Measurements from ENCODE around the gene ZNF730. TPM values are rescaled to one million over a fixed set of nuclear protein-coding genes. Genes with fewer than 3 reads are reported as not detected.
A peak's percentile ranks its signal among the peaks of the same experiment; 100 is the strongest.

Gene ZNF730
- total RNA-seq (1 to 10 TPM in 2 of 9 donors, under 1 TPM in 2, not detected in 5; 0.18 to 3.4 (median 0.79) TPM), polyA plus RNA-seq (under 1 TPM in 1 of 3 donors, not detected in 2; 0.13 TPM)
- long read RNA-seq, donor 1, result 0 reads
- long read RNA-seq, donor 2, result 0 reads
- long read RNA-seq, donor 3, result 0 reads
- long read RNA-seq, donor 4, result 0 reads
- long read RNA-seq, donor 5, partial matches to known transcripts, result 0 of 1 reads
- long read RNA-seq, donor 5, other reads (novel, unspliced or antisense), result 1 of 1 reads
- long read RNA-seq, donor 6, result 0 reads
- long read RNA-seq, donor 7, result 0 reads
- long read RNA-seq, donor 8, result 0 reads
- long read RNA-seq, donor 9, result 0 reads
- long read RNA-seq, donor 10, result 0 reads

- Histone ChIP-seq H3K4me1 (replicated peaks in 1 of 2) (peaks cover 0 to 6% of the 10 kb centered on the region in 2 donors), H3K27ac (no peak within 1 kb of the TSS), H3K4me3 (peak within 1 kb of the TSS in 2 of 4 donors; percentile 13 to 47), H3K27me3 (peaks cover 6% of the 10 kb centered on the region), H3K9me3 (replicated peaks in 1 of 3) (no peaks in the 10 kb centered on the region), H3K36me3 (replicated peaks in 1 of 2) (no peaks in the 10 kb centered on the region)
- 1 to 4% (median 2%) methylated on average over 9 to 44 of the region's 44 CpGs for WGBS, 4 donors
- DNase-seq, result peak in 5 of 7 donors; percentile 12 to 74 (median 38)
- intact Hi-C loops (cut with DNase I), result no loop called here
- TF ChIP-seq CTCF (IDR thresholded peaks at IDR 0.05) (no peak), POLR2A (IDR thresholded peaks at IDR 0.05) (no peak)
Observed at GRCh38 chr19:23116802-23117571, at the start of gene ZNF730. Gene ZNF730 (plus strand): TSS chr19:23117025. CDS start chr19:23117174, 149 bp downstream.

GRCh38 chr19:23070353-23071146 is 46.3 kb upstream of the ZNF730 start:
- DNase-seq, result peak in 6 of 7 donors; percentile 6 to 53 (median 18)
- H3K36me3 ChIP-seq (replicated peaks in 1 of 2), result no peaks in the 10 kb centered on the region
- H3K27me3 ChIP-seq, result no peaks in the 10 kb centered on the region
- H3K4me3 ChIP-seq, result peak overlapping the region in 1 of 4 donors; percentile 38
- no peak overlapping the region for H3K27ac ChIP-seq
- H3K9me3 ChIP-seq (replicated peaks in 1 of 3), result no peaks in the 10 kb centered on the region
- intact Hi-C loops (cut with DNase I), result no loop called here
- no peaks in the 10 kb centered on the region for H3K4me1 ChIP-seq (replicated peaks in 1 of 2)
- no peak for TF ChIP-seq POLR2A (IDR thresholded peaks at IDR 0.05)
- peak in 2 of 6 experiments; percentile 18 to 24 for TF ChIP-seq CTCF (IDR thresholded peaks at IDR 0.05)
- WGBS, 4 donors, result 8 to 17% (median 11%) methylated on average over 15 to 43 of the region's 43 CpGs

- WGBS, 4 donors, result 0 to 2% (median 1%) methylated on average over 12 to 30 of the region's 30 CpGs
- no peaks in the 10 kb centered on the region for H3K36me3 ChIP-seq (replicated peaks in 1 of 2)
- H3K4me1 ChIP-seq (replicated peaks in 1 of 2), result no peaks in the 10 kb centered on the region
- no peaks in the 10 kb centered on the region for H3K27me3 ChIP-seq
- peak in 2 of 7 donors; percentile 21 to 26 for DNase-seq
- intact Hi-C loops (cut with DNase I), result no loop called here
- H3K9me3 ChIP-seq (replicated peaks in 1 of 3), result no peaks in the 10 kb centered on the region
- TF ChIP-seq CTCF (IDR thresholded peaks at IDR 0.05), result no peak
- no peak for TF ChIP-seq POLR2A (IDR thresholded peaks at IDR 0.05)
- no peak overlapping the region for H3K27ac ChIP-seq
- H3K4me3 ChIP-seq, result peak overlapping the region in 1 of 4 donors; percentile 38
Observed at GRCh38 chr19:23071147-23071511, 45.7 kb upstream of the ZNF730 start.
